Neural progenitor cell (in vitro differentiated cells): ENCODE results near the gene PHAX. TPM values are rescaled to one million over a fixed set of nuclear protein-coding genes. Genes with fewer than 3 reads are reported as not detected.

Experiments used
- DNase-seq: peaks from one replicate; pipeline ENCODE4 v3.0.0-alpha.2; 2016; ENCODE audit warnings: low spot score
- H2AFZ ChIP-seq: fragments of 200-600 bp; sonication (generic); replicated peaks from 2 replicates; pipeline ENCODE4 v1.6.1; 2016; ENCODE audit warnings: antibody characterized with exemption
- H3F3A ChIP-seq: fragments of 200-600 bp; sonication (generic); 2 replicates; pipeline ENCODE4 v1.6.1; 2016; ENCODE audit warnings: antibody characterized with exemption, low read depth
- H3K27ac ChIP-seq: fragments of 200-600 bp; sonication (generic); 2 replicates; pipeline ENCODE4 v1.5.1; 2016; ENCODE audit warnings: mild to moderate bottlenecking
- H3K27me3 ChIP-seq: fragments of 200-600 bp; sonication (generic); 2 replicates; pipeline ENCODE4 v1.6.1; 2016; ENCODE audit warnings: mild to moderate bottlenecking, moderate library complexity
- H3K36me3 ChIP-seq: fragments of 200-600 bp; sonication (generic); 2 replicates; pipeline ENCODE4 v1.5.1; 2016
- H3K4me1 ChIP-seq: fragments of 200-600 bp; sonication (generic); 2 replicates; pipeline ENCODE4 v1.6.1; 2016; ENCODE audit warnings: mixed run types
- H3K4me2 ChIP-seq: fragments of 200-600 bp; sonication (generic); 2 replicates; pipeline ENCODE4 v1.6.1; 2016
- H3K4me3 ChIP-seq: fragments of 200-600 bp; sonication (generic); 2 replicates; pipeline ENCODE4 v1.5.1; 2016
- H3K79me2 ChIP-seq: fragments of 200-600 bp; sonication (generic); 2 replicates; pipeline ENCODE4 v1.6.1; 2016; ENCODE audit warnings: low read depth
- H3K9ac ChIP-seq: fragments of 200-600 bp; sonication (generic); 2 replicates; pipeline ENCODE4 v1.6.1; 2016
- H3K9me3 ChIP-seq: fragments of 200-600 bp; sonication (generic); 2 replicates; pipeline ENCODE4 v1.5.1; 2016; ENCODE audit warnings: low read depth
- H4K20me1 ChIP-seq: fragments of 200-600 bp; sonication (generic); 2 replicates; pipeline ENCODE4 v1.6.1; 2016; ENCODE audit warnings: low read depth
- H3K27ac Mint-ChIP-seq: 3 replicates; pipeline ENCODE4 v1.8.0; 2021; ENCODE audit warnings: mixed read lengths
- H3K27me3 Mint-ChIP-seq: 2 replicates; pipeline ENCODE4 v1.8.0; 2022; ENCODE audit warnings: low read depth, mild to moderate bottlenecking, inconsistent platforms, moderate library complexity, mixed read lengths; ENCODE audit not compliant: insufficient read depth
- H3K36me3 Mint-ChIP-seq: 3 replicates; pipeline ENCODE4 v1.8.0; 2021; ENCODE audit warnings: mixed read lengths
- H3K4me1 Mint-ChIP-seq: 3 replicates; pipeline ENCODE4 v1.8.0; 2021; ENCODE audit warnings: mixed read lengths
- H3K4me3 Mint-ChIP-seq: 3 replicates; pipeline ENCODE4 v1.8.0; 2021; ENCODE audit warnings: mild to moderate bottlenecking, moderate library complexity, mixed read lengths
- H3K9me3 Mint-ChIP-seq: 3 replicates; pipeline ENCODE4 v1.8.0; 2020; ENCODE audit warnings: mixed read lengths
- EZH2 ChIP-seq: fragments of 200-600 bp; sonication (generic); IDR thresholded peaks from 2 replicates; pipeline ENCODE4 v1.6.1; 2017; ENCODE audit warnings: antibody characterized with exemption, mild to moderate bottlenecking, moderate library complexity
- EZH2phosphoT487 ChIP-seq: fragments of 200-600 bp; sonication (generic); IDR thresholded peaks from 2 replicates; pipeline ENCODE4 v1.6.1; 2017; ENCODE audit warnings: antibody characterized with exemption
- total RNA-seq: library from RNA; depleted of rRNA; stranded (reverse); fragments of >200 nt; gene quantifications from 2 replicates; pipeline ENCODE4 v1.2.3, GENCODE V29; 2015; ENCODE audit warnings: low replicate concordance
- TF ChIP-seq, protein P1 (sequence below): fragments of 200-600 bp; sonication (generic); IDR thresholded peaks from 2 replicates; pipeline ENCODE4 v1.5.1; 2017; ENCODE audit warnings: antibody characterized with exemption, mild to moderate bottlenecking

The PHAX gene
- total RNA-seq, 1 donor from 2014 or later: 86.8 TPM

- peaks cover 3% of the 10 kb centered on the region for H3K4me1 Mint-ChIP-seq
These were observed 32.8 kb downstream of the PHAX start for GRCh38 chr5:126633552-126633951.

DNA sequence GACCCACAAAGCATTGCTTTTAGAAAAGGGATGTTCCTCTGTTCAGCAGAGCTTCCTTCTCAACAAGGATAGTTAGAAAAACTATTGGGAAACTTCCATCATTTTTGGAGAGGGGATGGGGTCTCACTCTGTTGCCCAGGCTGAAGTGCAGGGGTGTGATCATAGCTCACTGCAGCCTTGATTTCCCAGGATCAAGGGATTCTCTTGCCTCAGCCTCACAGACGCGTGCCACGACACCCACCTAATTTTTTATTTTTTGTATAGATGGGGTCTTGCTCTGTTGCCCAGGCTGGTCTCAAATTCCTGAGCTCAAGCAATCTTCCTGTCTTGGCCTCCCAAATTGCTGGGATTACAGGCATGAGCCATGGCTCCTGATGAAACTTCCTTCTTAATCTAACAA is 34.8 kb downstream of the PHAX start:
- H3K27ac ChIP-seq: no peak overlapping the region
- TF ChIP-seq, protein P1, sequence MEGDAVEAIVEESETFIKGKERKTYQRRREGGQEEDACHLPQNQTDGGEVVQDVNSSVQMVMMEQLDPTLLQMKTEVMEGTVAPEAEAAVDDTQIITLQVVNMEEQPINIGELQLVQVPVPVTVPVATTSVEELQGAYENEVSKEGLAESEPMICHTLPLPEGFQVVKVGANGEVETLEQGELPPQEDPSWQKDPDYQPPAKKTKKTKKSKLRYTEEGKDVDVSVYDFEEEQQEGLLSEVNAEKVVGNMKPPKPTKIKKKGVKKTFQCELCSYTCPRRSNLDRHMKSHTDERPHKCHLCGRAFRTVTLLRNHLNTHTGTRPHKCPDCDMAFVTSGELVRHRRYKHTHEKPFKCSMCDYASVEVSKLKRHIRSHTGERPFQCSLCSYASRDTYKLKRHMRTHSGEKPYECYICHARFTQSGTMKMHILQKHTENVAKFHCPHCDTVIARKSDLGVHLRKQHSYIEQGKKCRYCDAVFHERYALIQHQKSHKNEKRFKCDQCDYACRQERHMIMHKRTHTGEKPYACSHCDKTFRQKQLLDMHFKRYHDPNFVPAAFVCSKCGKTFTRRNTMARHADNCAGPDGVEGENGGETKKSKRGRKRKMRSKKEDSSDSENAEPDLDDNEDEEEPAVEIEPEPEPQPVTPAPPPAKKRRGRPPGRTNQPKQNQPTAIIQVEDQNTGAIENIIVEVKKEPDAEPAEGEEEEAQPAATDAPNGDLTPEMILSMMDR: no peak
- TF ChIP-seq EZH2 (no peak), EZH2phosphoT487 (no peak)
- H3K36me3 ChIP-seq: no peaks in the 10 kb centered on the region
- H3K79me2 ChIP-seq: no peaks in the 10 kb centered on the region
- no peak overlapping the region for H3K9ac ChIP-seq
- no peaks in the 10 kb centered on the region for H3K4me1 ChIP-seq
- no peaks in the 10 kb centered on the region for H3F3A ChIP-seq
- H3K9me3 ChIP-seq: no peaks in the 10 kb centered on the region
- no peaks in the 10 kb centered on the region for H3K9me3 Mint-ChIP-seq
- H2AFZ ChIP-seq: no peak overlapping the region
- no peaks in the 10 kb centered on the region for H3K36me3 Mint-ChIP-seq
- H3K27ac Mint-ChIP-seq: no peak overlapping the region
- no peaks in the 10 kb centered on the region for H4K20me1 ChIP-seq
- peaks cover 2% of the 10 kb centered on the region for H3K27me3 Mint-ChIP-seq
- peaks cover 3% of the 10 kb centered on the region for H3K4me1 Mint-ChIP-seq
- no peak overlapping the region for H3K4me3 Mint-ChIP-seq
- no peak overlapping the region for H3K4me2 ChIP-seq
- no peak overlapping the region for H3K4me3 ChIP-seq
- no peak for DNase-seq
- H3K27me3 ChIP-seq: no peaks in the 10 kb centered on the region

More at GRCh38 chr5:126633552-126633951, 32.8 kb downstream of the PHAX start:
- Histone ChIP-seq H3F3A (no peaks in the 10 kb centered on the region), H3K27me3 (no peaks in the 10 kb centered on the region), H4K20me1 (no peaks in the 10 kb centered on the region), H3K36me3 (no peaks in the 10 kb centered on the region), H3K4me1 (no peaks in the 10 kb centered on the region), H3K27ac (no peak overlapping the region), H2AFZ (no peak overlapping the region), H3K9me3 (no peaks in the 10 kb centered on the region), H3K4me3 (no peak overlapping the region), H3K79me2 (no peaks in the 10 kb centered on the region), H3K4me2 (no peak overlapping the region), H3K9ac (no peak overlapping the region)
- no peak for DNase-seq
- TF ChIP-seq EZH2phosphoT487 (no peak), EZH2 (no peak)
- TF ChIP-seq, protein P1: no peak
- H3K27ac Mint-ChIP-seq: no peak overlapping the region
- H3K36me3 Mint-ChIP-seq: no peaks in the 10 kb centered on the region
- no peak overlapping the region for H3K4me3 Mint-ChIP-seq
- H3K27me3 Mint-ChIP-seq: peaks cover 2% of the 10 kb centered on the region
- H3K9me3 Mint-ChIP-seq: no peaks in the 10 kb centered on the region

DNA sequence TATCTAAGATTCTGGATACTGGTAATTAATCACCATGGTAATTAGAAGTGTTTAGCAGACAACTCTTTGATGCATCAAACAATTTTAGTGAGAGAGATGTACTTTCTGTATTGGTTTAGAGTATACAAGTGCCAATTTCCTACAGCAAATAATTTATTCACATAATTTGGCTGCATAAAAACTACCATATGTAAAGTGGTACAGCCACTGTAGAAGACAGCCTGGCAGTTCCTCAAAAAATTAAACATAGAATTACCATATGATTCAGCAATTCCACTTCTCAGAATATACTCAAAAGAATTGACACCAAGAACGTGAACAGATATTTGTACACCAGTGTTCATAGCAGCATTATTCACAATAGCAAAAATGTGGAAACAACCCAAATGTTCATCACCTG is 36.2 kb downstream of the PHAX start:
- peaks cover 7% of the 10 kb centered on the region for H3K27me3 Mint-ChIP-seq
- Histone ChIP-seq H3K36me3 (no peaks in the 10 kb centered on the region), H3K4me1 (no peaks in the 10 kb centered on the region), H3K27me3 (no peaks in the 10 kb centered on the region), H3K9ac (no peak overlapping the region), H3K27ac (no peak overlapping the region), H3K4me3 (no peak overlapping the region), H3K9me3 (no peaks in the 10 kb centered on the region), H4K20me1 (no peaks in the 10 kb centered on the region), H3K79me2 (no peaks in the 10 kb centered on the region), H2AFZ (no peak overlapping the region), H3F3A (no peaks in the 10 kb centered on the region), H3K4me2 (no peak overlapping the region)
- H3K4me1 Mint-ChIP-seq: peaks cover 3% of the 10 kb centered on the region
- H3K9me3 Mint-ChIP-seq: no peaks in the 10 kb centered on the region
- no peak overlapping the region for H3K27ac Mint-ChIP-seq
- H3K4me3 Mint-ChIP-seq: no peak overlapping the region
- TF ChIP-seq EZH2 (no peak), EZH2phosphoT487 (no peak)
- TF ChIP-seq, protein P1: no peak
- H3K36me3 Mint-ChIP-seq: no peaks in the 10 kb centered on the region
- no peak for DNase-seq
